Posterior vena cava (tissue), 2 donors: Measurements from ENCODE around the gene TTC3. TPM values are rescaled to one million over a fixed set of nuclear protein-coding genes. Genes with fewer than 3 reads are reported as not detected.

Source experiments
- DNase-seq: peaks from one replicate; pipeline ENCODE4 v3.0.0-alpha.2; 2020; ENCODE audit warnings: low spot score
- intact Hi-C, 2 donors: fragments of 100-400 bp; cut with DNase I; formaldehyde crosslinking; loops; one replicate each; pipeline versions ENCODE4 v1.14.1 to v1.14.2; 2022 to 2023
- total RNA-seq, 2 donors: library from RNA; stranded (reverse); fragmentation: NEBNext Ultra II Directional; extraction: Animal tissue kit (Norgen Biotek cat#: 25700); gene quantifications; one replicate each; pipeline ENCODE4 v1.2.1, GENCODE V29; 2021
- donor health status: DM: yes; HTN: yes; CAD: no.
- donor health status: DM: yes; HTN: yes; CAD: no.

Gene TTC3
- total RNA-seq, 2 donors from 2014 or later: 98.4 to 123 TPM

DNA sequence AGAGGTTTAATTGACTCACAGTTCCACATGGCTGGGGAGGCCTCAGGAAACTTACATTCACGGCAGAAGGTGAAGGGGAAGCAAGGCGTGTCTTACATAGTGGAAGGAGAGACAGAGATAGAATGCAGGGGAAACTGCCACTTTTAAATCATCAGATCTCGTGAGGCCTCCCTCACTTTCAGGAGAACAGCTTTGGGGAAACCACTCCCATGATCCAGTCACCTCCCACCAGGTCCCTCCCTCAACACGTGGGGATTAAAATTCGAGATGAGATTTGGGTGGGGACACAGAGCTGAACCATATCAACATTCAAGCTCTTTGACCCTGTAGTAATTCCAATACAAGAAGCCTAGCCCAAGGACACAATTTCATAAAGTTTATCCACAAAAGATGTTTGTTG is 13.9 kb upstream of the TTC3 start:
- intact Hi-C loops: no loop called here
- no peak for DNase-seq

- DNase-seq: peak; percentile 77
- intact Hi-C loops: no loop called here
Measured at GRCh38 chr21:37060296-37060695, 12.8 kb upstream of the TTC3 start.

DNA sequence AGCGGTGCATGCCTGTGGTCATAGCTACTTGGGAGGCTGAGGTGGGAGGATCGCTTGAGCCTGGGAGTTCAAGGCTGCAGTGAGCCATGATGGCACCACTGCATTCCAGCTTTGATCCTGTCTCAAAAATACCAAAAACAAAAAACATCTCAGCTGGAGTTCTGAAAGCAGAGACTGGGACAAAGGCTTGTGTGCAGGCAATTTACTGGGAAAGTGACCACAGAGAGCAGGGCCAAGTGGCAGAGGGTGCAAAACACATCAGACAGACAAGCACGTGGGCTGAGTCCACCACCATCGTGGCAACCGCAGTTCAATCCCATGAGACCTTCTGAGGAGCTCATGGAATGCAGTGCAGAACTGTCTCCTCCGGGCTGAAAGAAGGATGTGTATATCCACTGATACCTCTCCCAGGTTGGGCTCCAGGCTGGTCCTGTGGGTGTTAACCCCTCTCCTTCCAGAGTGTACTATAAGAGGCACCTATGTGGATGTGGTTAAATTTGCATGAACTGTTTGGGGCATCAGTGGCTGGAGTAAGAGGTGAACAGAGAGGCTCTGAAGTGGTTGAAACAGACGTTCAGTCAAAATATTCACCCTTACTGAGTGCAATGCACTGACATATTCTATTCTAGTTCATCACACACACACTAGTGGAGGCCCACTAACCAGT is 11.0 kb upstream of the TTC3 start:
- intact Hi-C loops: no loop called here
- DNase-seq: no peak

DNA sequence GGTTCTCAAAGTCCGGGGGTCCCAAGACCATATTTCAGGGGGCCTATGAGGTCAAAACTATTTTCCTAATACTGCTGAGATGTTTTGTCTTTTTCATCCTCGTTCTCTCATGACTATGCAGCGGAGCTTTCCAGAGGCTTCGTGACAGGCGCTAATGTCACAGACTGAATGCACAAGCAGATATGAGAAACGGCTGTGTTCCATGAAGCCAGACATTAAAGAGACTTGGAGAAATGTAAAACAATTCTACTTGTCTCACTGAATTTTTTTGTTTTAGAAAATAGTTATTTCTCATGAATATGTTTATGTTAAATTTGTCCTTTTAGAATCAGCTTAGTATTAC is 10.5 kb upstream of the TTC3 start:
- intact Hi-C loops: no loop called here
- DNase-seq: no peak

- intact Hi-C loops: no loop called here
- no peak for DNase-seq
Measured at GRCh38 chr21:37063433-37063832, 9.6 kb upstream of the TTC3 start.

GRCh38 chr21:37064841-37065240 is 8.2 kb upstream of the TTC3 start:
- intact Hi-C loops: no loop called here
- DNase-seq: no peak

- intact Hi-C loops: no loop called here
- no peak for DNase-seq
Measured at GRCh38 chr21:37065561-37066177, 7.4 kb upstream of the TTC3 start.

DNA sequence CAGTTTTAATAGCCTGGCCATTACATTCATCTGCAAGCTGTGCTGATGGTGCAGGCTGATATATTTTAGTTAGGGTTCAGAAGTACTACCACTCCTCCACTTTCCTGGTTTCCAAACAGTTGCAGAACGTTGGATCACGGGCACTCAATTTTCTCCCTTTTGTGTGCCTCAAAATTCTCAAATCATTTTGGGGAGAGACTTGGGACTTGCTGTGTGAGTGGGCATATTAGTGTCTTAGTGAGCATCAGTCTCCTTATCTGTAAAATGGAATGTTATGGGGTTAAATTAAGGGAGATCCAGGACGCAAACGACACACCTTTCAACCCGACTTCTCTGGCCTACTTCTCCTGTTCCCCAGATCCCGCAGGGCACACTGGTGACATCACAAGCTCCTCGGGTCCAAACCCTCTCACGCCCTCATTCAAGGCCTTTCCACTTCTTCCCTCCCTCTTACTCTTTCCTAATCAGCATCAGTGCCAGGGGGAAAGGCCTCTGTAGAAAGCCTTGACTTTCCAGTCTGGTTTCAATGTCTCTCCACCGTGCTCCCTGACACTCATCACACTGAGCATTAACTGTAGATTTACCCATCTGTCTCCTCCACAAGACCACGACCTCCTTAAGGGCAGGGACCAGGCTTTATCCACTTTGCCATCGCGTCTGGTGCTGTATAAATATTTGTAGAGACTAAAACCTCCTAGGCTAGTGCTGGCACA is 1.3 kb upstream of the TTC3 start:
- intact Hi-C loops: no loop called here
- DNase-seq: peak; percentile 90

DNA sequence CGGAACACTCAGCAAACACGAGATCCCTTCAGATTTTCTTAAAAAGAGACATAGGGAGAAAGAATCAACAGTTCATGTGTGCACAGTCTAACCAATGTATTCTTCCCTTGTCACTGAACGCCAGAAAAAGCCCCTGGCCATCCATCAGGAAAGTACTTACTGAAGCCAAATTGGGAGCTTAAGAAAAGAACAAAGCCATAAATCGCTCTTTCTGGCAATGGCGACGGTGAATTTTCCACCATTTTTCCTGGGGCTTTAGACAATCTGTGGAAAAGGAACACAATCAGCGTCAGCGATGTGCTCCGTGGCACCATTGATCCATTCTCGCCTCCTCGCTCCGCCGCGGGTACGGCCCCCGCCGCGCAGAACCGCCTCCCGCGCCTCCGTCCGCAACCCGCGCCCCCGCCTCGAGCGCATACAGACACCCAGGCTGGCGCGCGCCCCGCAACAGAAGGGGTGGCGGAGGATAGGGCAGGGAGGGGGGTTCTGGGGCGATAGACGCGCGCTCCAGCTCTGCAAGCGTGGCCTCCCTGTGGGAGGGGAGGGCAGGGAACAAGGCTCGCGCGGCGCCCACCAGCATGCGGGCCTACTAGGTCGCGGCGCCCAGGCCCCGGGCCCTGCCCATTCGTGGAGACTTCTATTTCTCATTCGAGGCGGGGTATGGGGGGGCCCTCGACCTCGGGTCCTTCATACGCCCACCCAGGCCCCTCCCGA is 623 bp upstream of the TTC3 start:
- DNase-seq: no peak
- intact Hi-C loops: no loop called here

- intact Hi-C loops: no loop called here
- peak; percentile 87 for DNase-seq
Measured at GRCh38 chr21:37073417-37074196, 553 bp downstream of the TTC3 start.

DNA sequence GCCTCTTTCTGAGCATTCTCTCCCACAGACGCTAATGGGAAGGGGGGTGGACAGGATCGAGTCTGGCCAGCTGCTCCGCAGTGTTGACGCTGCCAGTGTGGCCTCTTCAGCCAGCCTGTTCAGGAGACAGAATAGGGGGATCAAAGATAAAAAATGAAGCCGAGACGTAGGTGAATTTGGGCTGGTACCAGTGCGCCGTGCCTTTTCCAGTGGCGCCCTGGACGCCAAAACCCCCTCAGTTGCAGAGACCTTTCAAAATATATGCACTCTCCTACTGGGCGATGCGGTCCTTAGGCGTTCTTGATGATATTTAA is 1.1 kb downstream of the TTC3 start:
- DNase-seq: no peak
- intact Hi-C loops: no loop called here

GRCh38 chr21:37074546-37074945 is 1.5 kb downstream of the TTC3 start:
- no peak for DNase-seq
- intact Hi-C loops: no loop called here

GRCh38 chr21:37075214-37075770 is 2.2 kb downstream of the TTC3 start:
- intact Hi-C loops: no loop called here
- DNase-seq: no peak

DNA sequence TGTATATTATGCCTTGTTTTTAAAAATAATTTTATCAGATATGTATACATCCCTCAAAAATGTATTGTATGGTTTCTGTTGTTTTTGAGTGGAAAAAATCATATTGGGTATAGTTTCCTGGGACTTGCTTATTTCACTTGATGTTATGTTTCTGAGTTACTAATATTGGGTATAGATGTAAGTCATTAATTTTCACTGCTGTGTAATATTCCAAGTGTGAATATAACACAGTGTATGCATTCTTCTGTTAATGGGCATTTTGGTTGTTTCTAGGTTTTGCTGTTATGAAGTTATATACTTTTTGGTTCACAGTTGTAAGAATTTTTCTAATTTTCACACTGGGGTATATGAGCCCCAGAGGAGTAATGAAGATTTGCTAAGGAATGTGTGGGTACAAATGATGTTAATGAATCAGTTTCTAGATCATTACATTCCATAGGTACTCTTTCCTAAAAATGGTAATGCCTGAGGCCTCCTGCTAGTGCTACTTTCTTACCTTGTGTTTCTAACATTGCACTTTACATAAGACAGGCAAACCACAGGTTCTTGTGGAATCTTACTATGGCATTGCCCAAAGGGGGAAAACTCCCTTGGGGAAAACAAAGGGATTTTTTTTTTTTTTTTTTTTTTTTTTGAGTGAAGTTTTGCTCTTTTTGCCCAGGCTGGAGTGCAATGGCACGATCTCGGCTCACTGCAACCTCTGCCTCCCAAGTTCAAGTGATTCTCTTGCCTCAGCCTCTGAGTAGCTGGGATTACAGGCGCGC is 3.2 kb downstream of the TTC3 start:
- DNase-seq: no peak
- intact Hi-C loops: no loop called here

DNA sequence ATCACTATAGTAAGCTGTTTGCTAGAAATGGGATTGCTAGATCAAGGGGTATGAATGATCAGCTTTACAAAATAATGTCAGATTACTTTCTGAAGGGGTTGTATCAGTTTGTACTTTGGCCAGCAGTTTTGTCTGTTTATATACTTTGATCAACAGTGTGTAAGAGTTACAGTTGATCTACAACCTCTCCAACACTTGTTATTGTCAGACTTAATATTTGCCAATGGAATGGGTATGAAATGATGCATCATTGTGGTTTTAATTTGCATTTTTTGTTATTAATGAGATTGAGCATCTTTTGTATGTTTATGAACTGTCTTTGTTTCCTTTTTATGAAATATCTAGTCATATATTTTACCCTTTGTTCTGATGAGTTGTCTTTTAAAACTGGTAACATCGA is 4.3 kb downstream of the TTC3 start:
- intact Hi-C loops: no loop called here
- DNase-seq: no peak

GRCh38 chr21:37079211-37079824 is 6.3 kb downstream of the TTC3 start:
- DNase-seq: no peak
- intact Hi-C loops: no loop called here

- intact Hi-C loops: no loop called here
- no peak for DNase-seq
Measured at GRCh38 chr21:37082375-37082774, 9.3 kb downstream of the TTC3 start.

GRCh38 chr21:37082856-37083528 is 9.9 kb downstream of the TTC3 start:
- intact Hi-C loops: no loop called here
- no peak for DNase-seq
